Gastroesophageal sphincter (tissue), 4 donors: ENCODE data around the gene TP63. TPM values are rescaled to one million over a fixed set of nuclear protein-coding genes. Genes with fewer than 3 reads are reported as not detected.
"Not testable (repeated sequence)": the region's sequence is repeated elsewhere in the genome, so short reads cannot be mapped to it uniquely, and the experiment has no call there.

Experiments used
- ATAC-seq: fragments of 150-250 bp; one replicate; pipeline ENCODE4 v1.9.1; 2016; ENCODE audit warnings: mild to moderate bottlenecking, moderate library complexity
- H3K27ac ChIP-seq, 4 donors: fragments of 200-600 bp; sonication (generic) in 3 of 4; 1 replicate in 3 of 4; 2 replicates in 1 of 4; pipeline ENCODE4 v1.5.1; 2016 to 2019
- H3K27me3 ChIP-seq: fragments of 200-600 bp; sonication (generic); one replicate; pipeline ENCODE4 v1.5.1; 2019
- H3K36me3 ChIP-seq, 2 donors: fragments of 200-600 bp; sonication (generic); one replicate each; pipeline ENCODE4 v1.5.1; 2019; ENCODE audit warnings: control low read depth in 1 of 2
- H3K4me1 ChIP-seq, 3 donors: fragments of 200-600 bp; sonication (generic); 1 replicate in 2 of 3; 2 replicates in 1 of 3; pipeline ENCODE4 v1.5.1; 2016 to 2019; ENCODE audit warnings: control low read depth in 2 of 3
- H3K4me3 ChIP-seq, 2 donors: fragments of 200-600 bp; sonication (generic); one replicate each; pipeline ENCODE4 v1.5.1; 2019; ENCODE audit warnings: mild to moderate bottlenecking in 1 of 2, moderate library complexity in 1 of 2
- H3K9me3 ChIP-seq, 3 donors: fragments of 200-600 bp; sonication (generic); one replicate each; pipeline ENCODE4 v1.5.1; 2017 to 2019; ENCODE audit warnings: control low read depth in 2 of 3
- CTCF ChIP-seq, 4 experiments: fragments of 200-600 bp in 2 of 4; fragments of 450-650 bp in 2 of 4; sonication (generic) in 1 of 4; IDR thresholded peaks; one replicate each; pipeline ENCODE4 v1.5.1; 2017 to 2019; ENCODE audit warnings: antibody characterized with exemption in 4 of 4, mild to moderate bottlenecking in 2 of 4, moderate library complexity in 2 of 4
- EP300 ChIP-seq: sonication (generic); formaldehyde crosslinking; IDR thresholded peaks from one replicate; pipeline ENCODE4 v1.6.1; 2017; ENCODE audit warnings: antibody characterized with exemption, mild to moderate bottlenecking
- POLR2A ChIP-seq, 2 donors: fragments of 450-650 bp; IDR thresholded peaks; one replicate each; pipeline ENCODE4 v1.6.1; 2017; ENCODE audit warnings: antibody characterized with exemption in 2 of 2, mild to moderate bottlenecking in 2 of 2, moderate library complexity in 1 of 2
- POLR2AphosphoS5 ChIP-seq: sonication (generic); formaldehyde crosslinking; IDR thresholded peaks from one replicate; pipeline ENCODE4 v1.6.1; 2017; ENCODE audit warnings: antibody characterized with exemption
- WGBS, 2 donors: methylation state at CpG; one replicate each; pipeline ENCODE4 v1.1.5; 2018; ENCODE audit warnings: low coverage in 1 of 2; 5-methylcytosine and 5-hydroxymethylcytosine counted together
- total RNA-seq, 4 donors: library from RNA; depleted of rRNA; stranded (reverse); fragments of >200 nt; gene quantifications; one replicate each; pipeline ENCODE4 v1.1.0, GENCODE V29; 2016

Gene TP63
- total RNA-seq, 4 donors from 2014 or later: 0.13 to 7.4 (median 3.4) TPM; not detected in 1

GRCh38 chr3:189664311-189664710 is 33.1 kb downstream of the TP63 start:
- no peak for TF ChIP-seq EP300
- TF ChIP-seq CTCF (IDR thresholded peaks at IDR 0.05): no peak
- TF ChIP-seq POLR2AphosphoS5: no peak
- TF ChIP-seq POLR2A (IDR thresholded peaks at IDR 0.05): no peak
- no peak overlapping the region for H3K27ac ChIP-seq
- ATAC-seq: no peak
- H3K36me3 ChIP-seq: no peaks in the 10 kb centered on the region
- no peaks in the 10 kb centered on the region for H3K4me1 ChIP-seq
- no peak overlapping the region for H3K4me3 ChIP-seq
- no peaks in the 10 kb centered on the region for H3K27me3 ChIP-seq
- no peaks in the 10 kb centered on the region for H3K9me3 ChIP-seq
- WGBS, 2 donors: 69 to 83% methylated on average over 1 of the region's 1 CpG

- ATAC-seq, H3K9me3 ChIP-seq, H3K27ac ChIP-seq, H3K36me3 ChIP-seq, H3K4me3 ChIP-seq, H3K4me1 ChIP-seq, H3K27me3 ChIP-seq: not testable (repeated sequence)
- WGBS, 2 donors: 93 to 100% methylated on average over 2 to 3 of the region's 3 CpGs
Measured at GRCh38 chr3:189672346-189672745, 41.2 kb downstream of the TP63 start.

GRCh38 chr3:189673535-189673934 is 42.3 kb downstream of the TP63 start:
- Histone ChIP-seq H3K27ac (no peak overlapping the region), H3K4me3 (no peak overlapping the region), H3K4me1 (no peaks in the 10 kb centered on the region), H3K36me3 (no peaks in the 10 kb centered on the region), H3K27me3 (no peaks in the 10 kb centered on the region), H3K9me3 (no peaks in the 10 kb centered on the region)
- 38 to 53% methylated on average over 2 of the region's 2 CpGs for WGBS, 2 donors
- ATAC-seq: no peak
- TF ChIP-seq POLR2A (IDR thresholded peaks at IDR 0.05) (no peak), POLR2AphosphoS5 (no peak), CTCF (IDR thresholded peaks at IDR 0.05) (no peak), EP300 (no peak)

- Histone ChIP-seq H3K9me3 (no peaks in the 10 kb centered on the region), H3K4me1 (no peaks in the 10 kb centered on the region), H3K36me3 (no peaks in the 10 kb centered on the region), H3K27ac (no peak overlapping the region), H3K4me3 (no peak overlapping the region), H3K27me3 (no peaks in the 10 kb centered on the region)
- TF ChIP-seq POLR2AphosphoS5: no peak
- TF ChIP-seq EP300: no peak
- no peak for TF ChIP-seq POLR2A (IDR thresholded peaks at IDR 0.05)
- no peak for TF ChIP-seq CTCF (IDR thresholded peaks at IDR 0.05)
- ATAC-seq: no peak
- WGBS, 2 donors: 75 to 83% methylated on average over 5 to 6 of the region's 6 CpGs
Measured at GRCh38 chr3:189674249-189674913, 43.2 kb downstream of the TP63 start.

DNA sequence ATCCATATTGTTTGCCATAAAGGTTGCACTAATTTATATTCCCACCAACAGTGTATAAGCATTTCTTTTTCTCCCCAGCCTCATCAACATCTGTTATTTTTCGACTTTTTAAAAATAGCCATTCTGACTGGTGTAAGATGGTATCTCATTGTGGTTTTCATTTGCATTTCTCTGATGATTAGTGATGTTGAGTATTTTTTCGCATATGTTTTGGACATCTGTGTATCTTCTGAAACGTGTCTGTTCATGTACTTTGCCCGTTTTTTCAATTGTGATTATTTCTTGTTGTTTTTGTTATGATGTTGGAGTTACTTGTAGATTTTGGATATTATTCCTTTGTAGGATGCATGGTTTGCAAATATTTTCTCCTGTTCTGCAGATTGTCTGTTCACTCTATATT is 46.5 kb downstream of the TP63 start:
- Histone ChIP-seq H3K36me3 (no peaks in the 10 kb centered on the region), H3K27me3 (no peaks in the 10 kb centered on the region), H3K4me3 (no peak overlapping the region), H3K4me1 (no peaks in the 10 kb centered on the region), H3K27ac (no peak overlapping the region), H3K9me3 (no peaks in the 10 kb centered on the region)
- TF ChIP-seq POLR2A (IDR thresholded peaks at IDR 0.05): no peak
- TF ChIP-seq EP300: no peak
- TF ChIP-seq CTCF (IDR thresholded peaks at IDR 0.05): no peak
- no peak for TF ChIP-seq POLR2AphosphoS5
- no peak for ATAC-seq
- WGBS, 2 donors: 90 to 96% methylated on average over 4 of the region's 4 CpGs
